HEK293 (cell line): ENCODE results near the gene FAM177B.

Source experiments
- GLIS2 ChIP-seq: fragments of 450-650 bp; formaldehyde crosslinking; IDR thresholded peaks from 2 replicates; pipeline ENCODE4 v1.5.1; 2016; ENCODE audit warnings: missing biosample characterization, missing genetic modification characterization
- IKZF3 ChIP-seq: fragments of 450-650 bp; IDR thresholded peaks from 2 replicates; pipeline ENCODE4 v1.5.0; 2018; ENCODE audit warnings: missing biosample characterization, mild to moderate bottlenecking, missing genetic modification characterization, moderate library complexity
- MYNN ChIP-seq: fragments of 450-650 bp; formaldehyde crosslinking; IDR thresholded peaks from 2 replicates; pipeline ENCODE4 v1.5.1; 2016; ENCODE audit warnings: missing biosample characterization, missing genetic modification characterization, borderline replicate concordance
- OVOL3 ChIP-seq: fragments of 450-650 bp; formaldehyde crosslinking; IDR thresholded peaks from 2 replicates; pipeline ENCODE4 v1.5.1; 2016; ENCODE audit warnings: missing biosample characterization, missing genetic modification characterization
- SCRT1 ChIP-seq: fragments of 450-650 bp; formaldehyde crosslinking; IDR thresholded peaks from 2 replicates; pipeline ENCODE4 v1.5.1; 2016; ENCODE audit warnings: missing biosample characterization, missing genetic modification characterization, borderline replicate concordance
- SP3 ChIP-seq: fragments of 450-650 bp; formaldehyde crosslinking; IDR thresholded peaks from 2 replicates; pipeline ENCODE4 v1.5.1; 2016; ENCODE audit warnings: missing biosample characterization, missing genetic modification characterization
- ZBTB48 ChIP-seq: fragments of 450-650 bp; formaldehyde crosslinking; IDR thresholded peaks from 2 replicates; pipeline ENCODE4 v1.5.1; 2016; ENCODE audit warnings: missing biosample characterization, missing genetic modification characterization
- ZFHX2 ChIP-seq: fragments of 450-650 bp; formaldehyde crosslinking; conservative IDR thresholded peaks from 2 replicates; pipeline ENCODE4 v1.5.1; 2016; ENCODE audit warnings: missing biosample characterization, missing genetic modification characterization
- ZNF10 ChIP-seq: fragments of 450-650 bp; formaldehyde crosslinking; IDR thresholded peaks from 2 replicates; pipeline ENCODE4 v1.5.1; 2017; ENCODE audit warnings: missing biosample characterization, missing genetic modification characterization
- ZNF138 ChIP-seq: fragments of 450-650 bp; formaldehyde crosslinking; IDR thresholded peaks from 2 replicates; pipeline ENCODE4 v1.5.1; 2016; ENCODE audit warnings: missing biosample characterization, missing genetic modification characterization, borderline replicate concordance
- ZNF324 ChIP-seq: fragments of 450-650 bp; formaldehyde crosslinking; IDR thresholded peaks from 2 replicates; pipeline ENCODE4 v1.5.1; 2016; ENCODE audit warnings: missing biosample characterization, missing genetic modification characterization
- ZNF350 ChIP-seq: fragments of 450-650 bp; formaldehyde crosslinking; IDR thresholded peaks from 2 replicates; pipeline ENCODE4 v1.5.0; 2017; ENCODE audit warnings: missing biosample characterization, mild to moderate bottlenecking, missing genetic modification characterization
- ZNF354C ChIP-seq: fragments of 450-650 bp; formaldehyde crosslinking; IDR thresholded peaks from 2 replicates; pipeline ENCODE4 v1.5.1; 2016; ENCODE audit warnings: missing biosample characterization, missing genetic modification characterization, low read depth, borderline replicate concordance
- ZNF366 ChIP-seq: fragments of 450-650 bp; formaldehyde crosslinking; conservative IDR thresholded peaks from 2 replicates; pipeline ENCODE4 v1.5.1; 2016; ENCODE audit warnings: missing biosample characterization, missing genetic modification characterization
- ZNF391 ChIP-seq: fragments of 450-650 bp; formaldehyde crosslinking; IDR thresholded peaks from 2 replicates; pipeline ENCODE4 v1.5.1; 2016; ENCODE audit warnings: low read depth, missing biosample characterization, missing genetic modification characterization, borderline replicate concordance
- ZNF529 ChIP-seq: fragments of 450-650 bp; formaldehyde crosslinking; IDR thresholded peaks from 2 replicates; pipeline ENCODE4 v1.5.1; 2017; ENCODE audit warnings: missing genetic modification characterization, missing biosample characterization; ENCODE audit not compliant: insufficient replicate concordance
- ZNF560 ChIP-seq: fragments of 450-650 bp; formaldehyde crosslinking; IDR thresholded peaks from 2 replicates; pipeline ENCODE4 v1.5.1; 2017; ENCODE audit warnings: missing biosample characterization, missing genetic modification characterization, borderline replicate concordance
- ZNF626 ChIP-seq: fragments of 450-650 bp; sonication (Bioruptor Pico); formaldehyde crosslinking; IDR thresholded peaks from 2 replicates; pipeline ENCODE4 v1.5.1; 2018; ENCODE audit warnings: missing biosample characterization, missing genetic modification characterization, inconsistent platforms
- ZNF707 ChIP-seq: fragments of 450-650 bp; formaldehyde crosslinking; IDR thresholded peaks from 2 replicates; pipeline ENCODE4 v1.5.1; 2016; ENCODE audit warnings: missing biosample characterization, missing genetic modification characterization
- ZNF747 ChIP-seq: fragments of 450-650 bp; formaldehyde crosslinking; IDR thresholded peaks from 2 replicates; pipeline ENCODE4 v1.5.1; 2016; ENCODE audit warnings: missing biosample characterization, missing genetic modification characterization
- ZNF76 ChIP-seq: fragments of 450-650 bp; formaldehyde crosslinking; IDR thresholded peaks from 2 replicates; pipeline ENCODE4; 2016; ENCODE audit warnings: low read depth, missing biosample characterization, missing genetic modification characterization, borderline replicate concordance
- TF ChIP-seq, protein P1 (sequence below): fragments of 450-650 bp; formaldehyde crosslinking; conservative IDR thresholded peaks from 2 replicates; pipeline ENCODE4 v1.5.1; 2016; ENCODE audit warnings: low read depth, missing biosample characterization, missing genetic modification characterization
- TF ChIP-seq, protein P2 (sequence below): fragments of 450-650 bp; formaldehyde crosslinking; IDR thresholded peaks from 2 replicates; pipeline ENCODE4 v1.5.1; 2016; ENCODE audit warnings: missing biosample characterization, missing genetic modification characterization
- TF ChIP-seq, protein P3 (sequence below): fragments of 450-650 bp; formaldehyde crosslinking; IDR thresholded peaks from 2 replicates; pipeline ENCODE4 v1.5.1; 2016; ENCODE audit warnings: missing biosample characterization, missing genetic modification characterization
- TF ChIP-seq, protein P4 (sequence below): fragments of 450-650 bp; formaldehyde crosslinking; IDR thresholded peaks from 2 replicates; pipeline ENCODE4 v1.5.1; 2016; ENCODE audit warnings: missing biosample characterization, missing genetic modification characterization
- TF ChIP-seq, protein P5 (sequence below): fragments of 450-650 bp; formaldehyde crosslinking; IDR thresholded peaks from 2 replicates; pipeline ENCODE4 v1.5.1; 2016; ENCODE audit warnings: missing biosample characterization, missing genetic modification characterization

FAM177B gene

DNA sequence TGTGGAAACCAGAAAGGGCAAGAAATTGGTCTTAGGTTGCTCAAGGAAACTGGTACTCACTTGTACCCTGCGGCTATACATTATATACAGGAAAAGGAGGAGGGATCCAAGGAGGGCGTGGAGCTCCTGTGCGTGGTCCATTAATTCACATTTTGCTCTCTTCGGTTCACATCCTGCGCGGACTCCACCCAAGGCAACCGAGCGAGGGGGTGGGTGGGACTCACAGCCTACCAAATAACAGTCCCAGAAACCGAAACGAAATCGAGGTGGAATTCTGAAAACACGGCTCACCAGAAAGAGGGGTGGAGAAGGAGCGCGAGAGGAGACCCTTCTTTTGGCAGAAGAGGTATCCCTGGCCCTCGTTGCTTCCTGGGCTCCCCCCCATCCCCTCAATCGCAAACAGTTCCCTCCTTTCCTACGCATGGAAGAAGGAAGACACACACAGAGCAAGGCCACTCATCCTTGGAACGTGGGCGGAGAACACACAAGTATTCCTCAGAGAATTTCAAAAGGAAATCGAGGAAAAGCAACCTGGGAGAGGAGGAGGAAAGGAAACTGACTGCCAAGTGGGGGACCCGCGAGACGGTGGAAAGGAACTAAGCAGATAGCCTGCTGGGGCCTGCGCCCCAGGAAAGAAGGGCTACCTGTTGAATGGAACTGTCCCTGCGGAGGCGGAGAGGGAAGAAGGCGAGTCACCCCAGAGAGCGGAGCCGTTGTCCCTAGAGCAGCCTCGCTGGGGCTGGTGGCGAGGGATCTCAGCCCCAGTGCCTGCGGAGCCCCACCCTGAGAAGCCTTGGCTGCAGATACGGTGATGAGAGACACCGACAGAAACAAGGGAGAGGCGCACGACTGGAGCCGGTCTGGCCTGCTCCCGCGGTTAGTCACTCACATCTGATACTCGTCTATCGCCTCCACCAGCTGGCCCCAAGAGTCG, 25.4 kb upstream of the FAM177B start (continued):
- TF ChIP-seq, protein P1, sequence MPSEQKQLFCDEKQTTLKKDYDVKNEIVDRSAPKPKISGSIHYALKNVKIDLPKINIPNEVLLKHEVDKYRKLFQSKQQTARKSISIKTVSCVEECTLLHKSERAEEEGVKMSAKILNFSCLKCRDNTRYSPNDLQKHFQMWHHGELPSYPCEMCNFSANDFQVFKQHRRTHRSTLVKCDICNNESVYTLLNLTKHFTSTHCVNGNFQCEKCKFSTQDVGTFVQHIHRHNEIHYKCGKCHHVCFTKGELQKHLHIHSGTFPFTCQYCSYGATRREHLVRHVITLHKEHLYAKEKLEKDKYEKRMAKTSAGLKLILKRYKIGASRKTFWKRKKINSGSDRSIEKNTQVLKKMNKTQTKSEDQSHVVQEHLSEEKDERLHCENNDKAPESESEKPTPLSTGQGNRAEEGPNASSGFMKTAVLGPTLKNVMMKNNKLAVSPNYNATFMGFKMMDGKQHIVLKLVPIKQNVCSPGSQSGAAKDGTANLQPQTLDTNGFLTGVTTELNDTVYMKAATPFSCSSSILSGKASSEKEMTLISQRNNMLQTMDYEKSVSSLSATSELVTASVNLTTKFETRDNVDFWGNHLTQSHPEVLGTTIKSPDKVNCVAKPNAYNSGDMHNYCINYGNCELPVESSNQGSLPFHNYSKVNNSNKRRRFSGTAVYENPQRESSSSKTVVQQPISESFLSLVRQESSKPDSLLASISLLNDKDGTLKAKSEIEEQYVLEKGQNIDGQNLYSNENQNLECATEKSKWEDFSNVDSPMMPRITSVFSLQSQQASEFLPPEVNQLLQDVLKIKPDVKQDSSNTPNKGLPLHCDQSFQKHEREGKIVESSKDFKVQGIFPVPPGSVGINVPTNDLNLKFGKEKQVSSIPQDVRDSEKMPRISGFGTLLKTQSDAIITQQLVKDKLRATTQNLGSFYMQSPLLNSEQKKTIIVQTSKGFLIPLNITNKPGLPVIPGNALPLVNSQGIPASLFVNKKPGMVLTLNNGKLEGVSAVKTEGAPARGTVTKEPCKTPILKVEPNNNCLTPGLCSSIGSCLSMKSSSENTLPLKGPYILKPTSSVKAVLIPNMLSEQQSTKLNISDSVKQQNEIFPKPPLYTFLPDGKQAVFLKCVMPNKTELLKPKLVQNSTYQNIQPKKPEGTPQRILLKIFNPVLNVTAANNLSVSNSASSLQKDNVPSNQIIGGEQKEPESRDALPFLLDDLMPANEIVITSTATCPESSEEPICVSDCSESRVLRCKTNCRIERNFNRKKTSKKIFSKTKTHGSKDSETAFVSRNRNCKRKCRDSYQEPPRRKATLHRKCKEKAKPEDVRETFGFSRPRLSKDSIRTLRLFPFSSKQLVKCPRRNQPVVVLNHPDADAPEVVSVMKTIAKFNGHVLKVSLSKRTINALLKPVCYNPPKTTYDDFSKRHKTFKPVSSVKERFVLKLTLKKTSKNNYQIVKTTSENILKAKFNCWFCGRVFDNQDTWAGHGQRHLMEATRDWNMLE (tag by site-specific recombination) = no peak
- TF ChIP-seq SP3 (tag by site-specific recombination) (peak; percentile 71), ZNF391 (tag by site-specific recombination) (no peak), ZNF707 (tag by site-specific recombination) (no peak), ZNF366 (tag by site-specific recombination) (peak; percentile 83), MYNN (tag by site-specific recombination) (peak; percentile 18; the same call in 1 of the 2 replicates), ZNF138 (tag by site-specific recombination) (no peak), ZBTB48 (tag by site-specific recombination) (peak; percentile 91), ZNF560 (tag by site-specific recombination) (no peak), ZNF747 (tag by site-specific recombination) (no peak), IKZF3 (tag by site-specific recombination) (0 out of 2 replicates have a peak, but pooled peaks have one; percentile 9), ZNF324 (no peak), OVOL3 (tag by site-specific recombination) (no peak), ZNF354C (tag by site-specific recombination) (no peak), ZNF529 (tag by site-specific recombination) (no peak), ZNF350 (tag by site-specific recombination) (no peak), ZNF76 (tag by site-specific recombination) (0 out of 2 replicates have a peak, but pooled peaks have one; percentile 8), SCRT1 (tag by site-specific recombination) (peak; percentile 99), ZFHX2 (tag by site-specific recombination) (peak; percentile 87), ZNF626 (tag by site-specific recombination) (no peak), ZNF10 (tag by site-specific recombination) (no peak), GLIS2 (tag by site-specific recombination) (peak; percentile 37; the same call in 1 of the 2 replicates)
- TF ChIP-seq, protein P2, sequence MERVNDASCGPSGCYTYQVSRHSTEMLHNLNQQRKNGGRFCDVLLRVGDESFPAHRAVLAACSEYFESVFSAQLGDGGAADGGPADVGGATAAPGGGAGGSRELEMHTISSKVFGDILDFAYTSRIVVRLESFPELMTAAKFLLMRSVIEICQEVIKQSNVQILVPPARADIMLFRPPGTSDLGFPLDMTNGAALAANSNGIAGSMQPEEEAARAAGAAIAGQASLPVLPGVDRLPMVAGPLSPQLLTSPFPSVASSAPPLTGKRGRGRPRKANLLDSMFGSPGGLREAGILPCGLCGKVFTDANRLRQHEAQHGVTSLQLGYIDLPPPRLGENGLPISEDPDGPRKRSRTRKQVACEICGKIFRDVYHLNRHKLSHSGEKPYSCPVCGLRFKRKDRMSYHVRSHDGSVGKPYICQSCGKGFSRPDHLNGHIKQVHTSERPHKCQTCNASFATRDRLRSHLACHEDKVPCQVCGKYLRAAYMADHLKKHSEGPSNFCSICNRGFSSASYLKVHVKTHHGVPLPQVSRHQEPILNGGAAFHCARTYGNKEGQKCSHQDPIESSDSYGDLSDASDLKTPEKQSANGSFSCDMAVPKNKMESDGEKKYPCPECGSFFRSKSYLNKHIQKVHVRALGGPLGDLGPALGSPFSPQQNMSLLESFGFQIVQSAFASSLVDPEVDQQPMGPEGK = peak; percentile 55
- TF ChIP-seq, protein P3, sequence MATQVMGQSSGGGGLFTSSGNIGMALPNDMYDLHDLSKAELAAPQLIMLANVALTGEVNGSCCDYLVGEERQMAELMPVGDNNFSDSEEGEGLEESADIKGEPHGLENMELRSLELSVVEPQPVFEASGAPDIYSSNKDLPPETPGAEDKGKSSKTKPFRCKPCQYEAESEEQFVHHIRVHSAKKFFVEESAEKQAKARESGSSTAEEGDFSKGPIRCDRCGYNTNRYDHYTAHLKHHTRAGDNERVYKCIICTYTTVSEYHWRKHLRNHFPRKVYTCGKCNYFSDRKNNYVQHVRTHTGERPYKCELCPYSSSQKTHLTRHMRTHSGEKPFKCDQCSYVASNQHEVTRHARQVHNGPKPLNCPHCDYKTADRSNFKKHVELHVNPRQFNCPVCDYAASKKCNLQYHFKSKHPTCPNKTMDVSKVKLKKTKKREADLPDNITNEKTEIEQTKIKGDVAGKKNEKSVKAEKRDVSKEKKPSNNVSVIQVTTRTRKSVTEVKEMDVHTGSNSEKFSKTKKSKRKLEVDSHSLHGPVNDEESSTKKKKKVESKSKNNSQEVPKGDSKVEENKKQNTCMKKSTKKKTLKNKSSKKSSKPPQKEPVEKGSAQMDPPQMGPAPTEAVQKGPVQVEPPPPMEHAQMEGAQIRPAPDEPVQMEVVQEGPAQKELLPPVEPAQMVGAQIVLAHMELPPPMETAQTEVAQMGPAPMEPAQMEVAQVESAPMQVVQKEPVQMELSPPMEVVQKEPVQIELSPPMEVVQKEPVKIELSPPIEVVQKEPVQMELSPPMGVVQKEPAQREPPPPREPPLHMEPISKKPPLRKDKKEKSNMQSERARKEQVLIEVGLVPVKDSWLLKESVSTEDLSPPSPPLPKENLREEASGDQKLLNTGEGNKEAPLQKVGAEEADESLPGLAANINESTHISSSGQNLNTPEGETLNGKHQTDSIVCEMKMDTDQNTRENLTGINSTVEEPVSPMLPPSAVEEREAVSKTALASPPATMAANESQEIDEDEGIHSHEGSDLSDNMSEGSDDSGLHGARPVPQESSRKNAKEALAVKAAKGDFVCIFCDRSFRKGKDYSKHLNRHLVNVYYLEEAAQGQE = no peak; the same call in 1 of the 2 replicates
- TF ChIP-seq, protein P4, sequence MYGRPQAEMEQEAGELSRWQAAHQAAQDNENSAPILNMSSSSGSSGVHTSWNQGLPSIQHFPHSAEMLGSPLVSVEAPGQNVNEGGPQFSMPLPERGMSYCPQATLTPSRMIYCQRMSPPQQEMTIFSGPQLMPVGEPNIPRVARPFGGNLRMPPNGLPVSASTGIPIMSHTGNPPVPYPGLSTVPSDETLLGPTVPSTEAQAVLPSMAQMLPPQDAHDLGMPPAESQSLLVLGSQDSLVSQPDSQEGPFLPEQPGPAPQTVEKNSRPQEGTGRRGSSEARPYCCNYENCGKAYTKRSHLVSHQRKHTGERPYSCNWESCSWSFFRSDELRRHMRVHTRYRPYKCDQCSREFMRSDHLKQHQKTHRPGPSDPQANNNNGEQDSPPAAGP (tag by site-specific recombination) = no peak; the same call in 1 of the 2 replicates
- TF ChIP-seq, protein P5, sequence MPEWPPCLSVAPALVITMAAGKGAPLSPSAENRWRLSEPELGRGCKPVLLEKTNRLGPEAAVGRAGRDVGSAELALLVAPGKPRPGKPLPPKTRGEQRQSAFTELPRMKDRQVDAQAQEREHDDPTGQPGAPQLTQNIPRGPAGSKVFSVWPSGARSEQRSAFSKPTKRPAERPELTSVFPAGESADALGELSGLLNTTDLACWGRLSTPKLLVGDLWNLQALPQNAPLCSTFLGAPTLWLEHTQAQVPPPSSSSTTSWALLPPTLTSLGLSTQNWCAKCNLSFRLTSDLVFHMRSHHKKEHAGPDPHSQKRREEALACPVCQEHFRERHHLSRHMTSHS (tag by site-specific recombination) = no peak
